Measurements from ENCODE around the gene EHD1.

Gene EHD1

GRCh38 chr11:64842851-64843685 lies 35.4 kb downstream of the EHD1 start:
- no peak for DNase-seq (ENCODE audit: low spot score)

- no peak for DNase-seq (ENCODE audit: low spot score)
These were observed 36.1 kb downstream of the EHD1 start for GRCh38 chr11:64842366-64842759.

- DNase-seq (ENCODE audit: low spot score): no peak
These were observed 36.6 kb downstream of the EHD1 start for GRCh38 chr11:64841592-64842365.

GRCh38 chr11:64839887-64840782 lies 38.3 kb downstream of the EHD1 start:
- DNase-seq (ENCODE audit: low spot score): no peak

- no peak for DNase-seq (ENCODE audit: low spot score)
These were observed 39.1 kb downstream of the EHD1 start for GRCh38 chr11:64839335-64839734.

GRCh38 chr11:64838600-64839334 lies 39.7 kb downstream of the EHD1 start:
- no peak for DNase-seq (ENCODE audit: low spot score)

GRCh38 chr11:64837887-64838351 lies 40.5 kb downstream of the EHD1 start:
- DNase-seq (ENCODE audit: low spot score): no peak

GRCh38 chr11:64836448-64837072 lies 41.9 kb downstream of the EHD1 start:
- no peak for DNase-seq (ENCODE audit: low spot score)

GRCh38 chr11:64835616-64836447 lies 42.6 kb downstream of the EHD1 start:
- no peak for DNase-seq (ENCODE audit: low spot score)

- DNase-seq (ENCODE audit: low spot score): no peak
These were observed 43.5 kb downstream of the EHD1 start for GRCh38 chr11:64834723-64835615.

- no peak for DNase-seq (ENCODE audit: low spot score)
These were observed 44.2 kb downstream of the EHD1 start for GRCh38 chr11:64834031-64834722.

- no peak for DNase-seq (ENCODE audit: low spot score)
These were observed 44.9 kb downstream of the EHD1 start for GRCh38 chr11:64833509-64833908.

- no peak for DNase-seq (ENCODE audit: low spot score)
These were observed 45.3 kb downstream of the EHD1 start for GRCh38 chr11:64833198-64833502.

GRCh38 chr11:64832467-64833197 lies 45.8 kb downstream of the EHD1 start:
- DNase-seq (ENCODE audit: low spot score): no peak

GRCh38 chr11:64831411-64831891 lies 47.0 kb downstream of the EHD1 start:
- DNase-seq (ENCODE audit: low spot score): no peak

GRCh38 chr11:64829536-64830251 lies 48.7 kb downstream of the EHD1 start:
- DNase-seq (ENCODE audit: low spot score): no peak

GRCh38 chr11:64827451-64827839 lies 51.0 kb downstream of the EHD1 start:
- DNase-seq (ENCODE audit: low spot score): no peak

Measured in Ammon's horn (tissue), 1 donor.